NCI-H1417 (cell line): ENCODE results near the gene KRTAP5-11.
"Not testable (repeated sequence)": the region's sequence is repeated elsewhere in the genome, so short reads cannot be mapped to it uniquely, and the experiment has no call there.

Experiments used
- DNase-seq, 3 experiments: peaks; one replicate each; lab custom pipeline; 2025; lab: John Stamatoyannopoulos, UW

KRTAP5-11 gene

DNA sequence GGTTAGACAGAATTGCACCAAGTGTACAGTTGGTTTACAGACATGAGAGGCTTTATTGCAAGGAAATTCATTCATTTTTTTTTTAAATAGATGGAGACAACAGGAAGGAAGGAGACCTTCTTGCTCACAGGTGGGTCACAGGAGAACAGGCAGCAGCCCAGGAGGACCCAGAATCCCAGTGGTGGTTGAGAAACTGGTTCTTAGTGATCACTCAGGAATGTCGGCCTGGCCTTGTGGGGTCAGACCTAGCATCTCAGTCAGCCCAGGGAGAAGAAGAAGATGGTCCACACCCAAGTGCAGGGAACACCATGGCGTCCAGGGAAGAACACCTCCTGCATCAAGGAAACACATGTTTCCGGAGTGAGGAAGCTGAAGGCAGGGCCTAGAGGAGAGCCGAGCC lies 849 bp downstream of the KRTAP5-11 start:
- no peak for DNase-seq

- DNase-seq: peak; percentile 56 to 82 (median 57)
Measured at GRCh38 chr11:71580057-71581003, 2.3 kb downstream of the KRTAP5-11 start.

DNA sequence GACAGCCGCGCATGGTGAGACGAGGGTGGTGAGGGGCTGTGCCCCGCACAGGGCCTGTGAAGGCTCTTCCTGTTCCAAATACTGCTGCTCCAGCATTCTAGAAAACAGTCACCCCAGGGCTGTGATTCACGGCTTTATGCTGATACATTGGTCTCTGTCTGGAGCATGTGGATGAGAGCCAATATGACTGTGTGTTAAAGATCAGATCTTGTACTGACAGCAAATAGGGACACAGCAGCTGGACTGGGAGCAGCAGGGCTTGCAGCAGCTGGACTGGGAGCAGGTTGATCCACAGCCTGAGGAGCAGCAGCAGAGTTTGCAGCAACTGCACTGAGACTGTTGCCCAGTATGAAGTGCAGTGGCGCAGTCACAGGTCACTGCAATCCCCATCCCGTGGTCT lies 3.2 kb downstream of the KRTAP5-11 start:
- not testable (repeated sequence) for DNase-seq

DNA sequence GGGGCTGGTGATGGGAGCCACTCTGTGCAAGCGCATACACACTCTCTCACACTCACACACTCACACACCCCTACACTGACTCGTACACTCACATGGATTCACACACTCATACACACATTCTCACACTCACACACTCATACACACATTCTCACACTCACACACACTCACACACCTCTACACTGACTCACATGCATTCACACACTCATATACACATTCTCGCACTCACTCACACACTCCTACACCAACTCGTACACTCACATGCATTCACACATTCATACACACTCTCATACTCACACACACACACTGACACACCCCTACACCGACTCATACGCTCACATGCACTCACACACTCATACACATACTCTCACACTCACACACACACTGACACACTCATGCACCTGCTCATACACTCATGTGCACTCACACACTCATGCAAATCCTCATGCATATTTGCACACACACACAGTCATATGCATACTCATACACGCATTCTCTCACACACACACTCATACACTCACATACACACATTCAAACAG lies 5.1 kb downstream of the KRTAP5-11 start:
- DNase-seq: no peak

DNA sequence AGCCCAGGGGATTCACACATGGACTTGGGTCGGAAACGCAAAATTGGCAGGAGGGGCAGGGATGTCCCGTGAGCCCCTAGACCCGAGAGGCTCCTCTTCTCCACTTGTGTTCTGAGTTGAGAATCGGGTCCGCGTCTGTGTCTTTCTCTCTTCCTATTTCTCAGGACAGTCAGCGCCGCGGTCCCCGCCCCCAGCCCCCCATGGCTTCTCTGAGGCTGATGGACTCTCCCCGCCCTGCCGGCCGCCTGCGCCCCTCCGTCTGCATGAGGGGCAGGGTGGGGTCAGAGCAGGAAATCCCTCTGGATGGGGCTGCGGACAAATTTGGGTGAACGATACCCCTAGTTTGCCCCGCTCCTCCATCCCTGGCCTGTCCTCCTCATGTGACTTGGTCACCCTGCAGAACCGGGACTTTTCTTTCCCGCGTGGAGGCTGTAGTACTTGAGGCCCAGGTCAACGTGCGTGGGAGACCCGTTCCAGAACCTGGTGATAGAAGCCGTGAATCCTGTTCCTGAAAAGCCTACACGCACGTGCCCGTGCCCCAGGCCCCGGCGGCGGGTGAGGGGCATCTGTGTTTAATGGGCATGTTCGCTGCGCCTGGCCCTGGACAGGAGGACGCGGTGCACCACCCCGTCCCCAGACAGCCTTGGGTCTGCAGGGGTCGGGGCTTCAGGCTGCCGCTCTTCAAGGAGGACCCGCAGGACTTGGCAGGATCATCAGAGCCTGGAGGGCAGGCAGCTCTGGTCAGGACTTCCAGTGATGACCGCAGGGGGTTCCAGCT lies 5.8 kb downstream of the KRTAP5-11 start:
- not testable (repeated sequence) for DNase-seq

DNA sequence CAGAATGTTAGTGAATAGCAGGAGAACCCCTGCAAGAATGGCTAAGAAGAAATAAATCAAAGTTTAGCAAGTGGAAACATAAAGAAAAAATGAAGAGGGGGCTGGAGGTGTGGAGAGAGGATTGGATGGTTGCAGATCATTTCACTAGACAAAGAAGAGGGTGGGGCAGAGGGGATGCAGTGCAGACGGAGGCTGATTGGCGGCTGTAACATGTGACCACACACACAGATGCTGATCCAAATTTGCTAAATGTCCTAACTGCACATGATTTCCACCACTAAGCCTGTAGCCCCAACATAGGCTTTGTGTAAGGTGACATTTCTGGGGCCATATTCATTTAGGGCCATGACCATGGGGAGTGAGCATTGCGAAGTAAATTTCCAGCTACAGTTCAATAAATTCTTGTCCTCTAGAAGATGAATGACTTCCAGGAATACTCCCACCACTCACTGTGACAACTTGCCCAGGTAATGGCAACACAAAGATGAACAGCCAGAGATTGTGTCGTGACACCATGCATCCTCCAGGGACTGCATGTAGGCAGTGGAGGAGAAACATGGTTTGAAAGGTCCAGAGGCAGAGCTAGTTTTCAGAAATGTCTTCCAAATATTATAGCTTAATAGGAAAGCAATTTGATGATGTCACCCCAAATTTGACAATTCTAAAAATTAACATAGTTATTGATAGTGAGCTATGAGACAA lies 6.8 kb downstream of the KRTAP5-11 start:
- DNase-seq: no peak

DNA sequence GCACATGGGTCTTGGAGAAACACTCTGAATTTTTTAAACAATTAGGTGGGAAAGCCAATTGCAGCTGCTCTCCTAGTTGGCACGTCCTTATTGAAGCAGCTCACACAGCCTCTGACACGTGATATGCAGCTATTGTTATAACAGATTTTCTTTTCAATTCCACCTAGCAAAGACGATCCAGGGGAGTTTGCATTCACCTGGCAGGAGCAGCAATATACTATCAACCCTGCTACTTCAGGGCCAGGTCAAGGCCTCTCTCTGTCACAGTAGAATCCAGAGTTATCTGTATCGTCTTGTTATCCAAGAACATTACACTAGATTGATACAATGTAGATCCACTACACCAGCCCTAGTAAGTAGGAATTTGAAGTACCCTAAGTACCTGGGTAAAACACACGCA lies 8.3 kb downstream of the KRTAP5-11 start:
- no peak for DNase-seq

DNA sequence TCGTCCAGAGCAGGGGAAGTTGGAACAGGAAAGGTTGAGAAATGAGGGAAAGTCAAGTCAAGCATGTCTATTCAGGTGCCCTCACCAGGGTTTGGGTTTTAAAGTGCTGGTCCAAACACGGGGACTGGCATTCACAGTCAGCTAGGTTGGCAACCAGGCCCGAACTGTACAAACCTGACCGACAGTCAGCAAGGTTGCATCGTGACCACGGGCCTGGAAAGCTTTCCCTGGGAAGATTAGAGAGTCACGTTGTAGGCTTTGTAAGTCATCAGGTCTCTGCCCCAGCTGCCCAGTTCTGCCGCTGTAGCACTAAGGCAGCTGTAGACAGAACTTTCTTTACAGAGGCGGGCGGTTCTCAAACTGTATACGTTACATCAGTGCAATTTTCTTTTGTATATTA lies 9.9 kb downstream of the KRTAP5-11 start:
- DNase-seq: no peak

GRCh38 chr11:71571101-71571850 lies 11.4 kb downstream of the KRTAP5-11 start:
- DNase-seq: not testable (repeated sequence)

GRCh38 chr11:71568704-71569349 lies 13.8 kb downstream of the KRTAP5-11 start:
- DNase-seq: no peak

- not testable (repeated sequence) for DNase-seq
Measured at GRCh38 chr11:71567633-71568032, 15.0 kb downstream of the KRTAP5-11 start.

DNA sequence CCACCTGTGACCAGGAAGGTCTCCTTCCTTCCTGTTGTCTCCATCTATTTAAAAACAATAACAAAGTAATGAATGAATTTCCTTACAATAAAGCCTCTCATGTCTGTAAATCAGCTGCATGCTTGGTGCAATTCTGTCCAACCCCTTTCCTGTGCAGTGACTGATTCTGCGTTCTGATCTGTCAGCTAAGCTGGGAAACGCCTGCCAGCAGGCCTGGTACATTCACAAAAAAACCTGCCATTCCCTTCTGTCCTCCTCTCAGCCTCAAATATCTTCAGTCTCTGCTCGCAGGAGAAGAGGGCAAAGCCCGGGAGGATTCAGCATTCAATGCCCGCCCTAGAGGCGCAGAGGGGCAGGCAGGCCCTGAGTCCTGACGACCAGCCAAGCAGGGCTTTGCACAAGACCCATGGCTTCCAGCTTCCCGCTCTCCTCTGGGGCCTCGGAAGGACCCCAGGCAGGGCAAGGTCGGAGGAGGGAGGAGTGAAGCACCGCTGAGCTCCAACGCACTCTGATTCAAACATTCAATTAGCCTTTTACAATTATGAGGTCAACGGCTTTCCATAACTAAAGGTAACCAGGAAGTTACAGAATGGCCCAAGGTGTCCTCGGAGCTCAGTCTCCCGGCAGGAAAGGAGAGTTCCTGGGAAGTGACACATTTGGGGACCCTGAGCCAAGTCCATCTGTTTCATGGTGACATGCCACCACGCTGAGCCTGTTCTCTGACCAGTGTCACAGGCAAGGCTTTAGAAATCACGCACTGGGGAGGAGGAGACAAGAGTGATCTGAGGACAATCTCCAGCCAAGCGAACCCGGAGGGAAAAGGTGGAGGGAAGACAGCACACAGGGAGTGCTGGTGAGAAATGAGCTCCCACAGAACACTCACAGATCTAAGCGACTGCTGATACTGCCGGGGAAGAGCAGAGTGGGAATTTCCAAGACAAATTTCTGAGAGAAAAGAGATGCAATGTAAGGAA lies 15.8 kb downstream of the KRTAP5-11 start:
- DNase-seq: not testable (repeated sequence)

- DNase-seq: peak in 1 of 3 experiments; percentile 36
Measured at GRCh38 chr11:71566081-71566620, 16.5 kb downstream of the KRTAP5-11 start.

DNA sequence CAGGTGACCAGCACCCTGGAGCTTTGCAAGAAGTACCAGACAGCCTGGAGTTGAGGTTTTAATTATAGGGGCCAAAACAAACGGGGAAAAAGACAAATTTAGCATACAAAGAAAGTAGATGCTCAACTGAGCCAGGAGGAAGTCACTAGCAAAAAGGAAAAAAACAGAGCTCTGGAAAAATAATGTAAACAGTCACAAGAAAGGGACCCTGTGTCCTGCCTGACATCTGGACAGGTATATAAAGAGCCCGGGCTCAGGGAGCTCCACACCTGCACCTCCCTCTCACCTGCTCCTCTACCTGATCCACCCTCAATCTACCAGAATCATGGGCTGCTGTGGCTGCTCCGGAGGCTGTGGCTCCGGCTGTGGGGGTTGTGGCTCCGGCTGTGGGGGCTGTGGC lies 17.4 kb downstream of the KRTAP5-11 start, which contains the start of gene KRTAP5-10:
Gene KRTAP5-10 (plus strand): TSS at position 301 of the 400 bp plus-strand sequence. CDS start 25 bp downstream, at position 326.
- peak in 1 of 3 experiments; percentile 44 for DNase-seq

DNA sequence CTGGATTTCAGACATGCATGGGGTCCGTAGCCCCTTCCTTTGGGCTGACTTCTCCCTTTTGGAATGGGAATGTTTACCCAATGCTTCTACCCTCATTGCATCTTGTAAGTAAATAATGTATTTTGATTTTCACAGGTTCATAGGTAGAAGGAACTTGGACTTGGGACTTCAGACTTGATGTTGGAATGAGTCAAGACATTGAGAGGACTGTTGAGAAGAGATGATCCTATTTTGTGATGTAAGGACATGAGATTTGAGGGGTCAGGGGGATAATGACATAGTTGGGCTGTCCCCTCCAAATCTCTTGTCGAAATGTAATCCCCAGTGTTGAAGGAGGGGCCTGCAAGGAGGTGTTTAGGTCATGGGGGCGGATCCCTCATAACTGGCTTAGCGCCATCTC lies 18.2 kb downstream of the KRTAP5-11 start:
- no peak for DNase-seq

GRCh38 chr11:71563406-71563805 lies 19.3 kb downstream of the KRTAP5-11 start:
- DNase-seq: peak in 1 of 3 experiments; percentile 14

DNA sequence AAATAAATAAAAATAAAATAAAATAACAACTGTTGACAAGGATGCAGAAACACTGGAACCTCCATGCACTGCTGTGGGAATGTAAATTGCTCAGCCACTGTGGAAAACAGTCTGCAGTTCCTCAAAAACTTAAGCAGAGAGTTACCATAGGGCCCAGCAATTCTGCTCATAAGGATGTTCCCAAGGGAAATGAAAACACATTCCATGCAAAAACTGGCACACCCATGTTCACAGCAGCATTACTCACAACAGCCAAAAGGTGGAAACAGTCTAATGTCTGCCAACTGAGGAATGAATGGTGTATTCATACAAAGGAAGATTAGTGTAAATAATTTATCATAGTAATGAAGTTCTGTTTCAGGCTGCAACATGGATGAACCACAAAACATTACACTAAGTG lies 20.6 kb downstream of the KRTAP5-11 start:
- no peak for DNase-seq

- no peak for DNase-seq
Measured at GRCh38 chr11:71558996-71559395, 23.7 kb downstream of the KRTAP5-11 start.

- DNase-seq: no peak
Measured at GRCh38 chr11:71557257-71557656, 25.4 kb downstream of the KRTAP5-11 start.
